ENCODE results near the gene TOMM70.

Gene TOMM70

GRCh38 chr3:100324044-100324443 is 76.8 kb downstream of the TOMM70 start:
- DNase-seq (ENCODE audit: low read depth), result no peak

- no peak for DNase-seq (ENCODE audit: low read depth)
Measured at GRCh38 chr3:100319951-100320350, 80.9 kb downstream of the TOMM70 start.

DNA sequence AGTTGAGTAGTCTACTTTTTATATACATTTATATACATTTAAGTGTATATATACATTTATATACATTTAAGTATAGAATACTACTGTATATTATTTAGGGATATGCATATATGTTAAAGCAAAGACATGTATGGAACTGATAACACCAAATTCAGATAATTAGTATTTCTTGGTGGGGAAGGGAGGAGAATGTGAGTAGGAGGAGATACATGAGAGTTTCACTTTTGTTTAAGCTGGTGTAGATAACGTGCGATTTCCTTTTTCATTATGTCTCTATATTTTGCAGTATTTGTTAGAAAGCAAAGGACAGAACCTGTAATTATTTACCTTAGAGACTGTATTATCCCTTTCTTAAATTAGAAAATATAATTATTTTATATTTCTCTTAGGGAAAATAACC is 83.0 kb downstream of the TOMM70 start:
- DNase-seq (ENCODE audit: low read depth), result no peak

GRCh38 chr3:100316641-100317069 is 84.2 kb downstream of the TOMM70 start:
- peak; percentile 28 for DNase-seq (ENCODE audit: low read depth)
